Vagina (tissue), 2 donors: ENCODE results near the gene INO80D.

Experiments used
- POLR2A ChIP-seq, 2 donors: fragments of 450-650 bp; IDR thresholded peaks; one replicate each; pipeline ENCODE4 v1.6.1; 2017; ENCODE audit warnings: antibody characterized with exemption in 2 of 2, mild to moderate bottlenecking in 2 of 2, moderate library complexity in 2 of 2
- TF ChIP-seq, protein P1 (sequence below), 3 experiments: fragments of 450-650 bp in 2 of 3; fragments of 200-600 bp in 1 of 3; sonication (generic) in 1 of 3; IDR thresholded peaks; one replicate each; pipeline ENCODE4 v1.5.1; 2017 to 2019; ENCODE audit warnings: antibody characterized with exemption in 3 of 3, mild to moderate bottlenecking in 2 of 3, moderate library complexity in 2 of 3

- TF ChIP-seq, protein P1, sequence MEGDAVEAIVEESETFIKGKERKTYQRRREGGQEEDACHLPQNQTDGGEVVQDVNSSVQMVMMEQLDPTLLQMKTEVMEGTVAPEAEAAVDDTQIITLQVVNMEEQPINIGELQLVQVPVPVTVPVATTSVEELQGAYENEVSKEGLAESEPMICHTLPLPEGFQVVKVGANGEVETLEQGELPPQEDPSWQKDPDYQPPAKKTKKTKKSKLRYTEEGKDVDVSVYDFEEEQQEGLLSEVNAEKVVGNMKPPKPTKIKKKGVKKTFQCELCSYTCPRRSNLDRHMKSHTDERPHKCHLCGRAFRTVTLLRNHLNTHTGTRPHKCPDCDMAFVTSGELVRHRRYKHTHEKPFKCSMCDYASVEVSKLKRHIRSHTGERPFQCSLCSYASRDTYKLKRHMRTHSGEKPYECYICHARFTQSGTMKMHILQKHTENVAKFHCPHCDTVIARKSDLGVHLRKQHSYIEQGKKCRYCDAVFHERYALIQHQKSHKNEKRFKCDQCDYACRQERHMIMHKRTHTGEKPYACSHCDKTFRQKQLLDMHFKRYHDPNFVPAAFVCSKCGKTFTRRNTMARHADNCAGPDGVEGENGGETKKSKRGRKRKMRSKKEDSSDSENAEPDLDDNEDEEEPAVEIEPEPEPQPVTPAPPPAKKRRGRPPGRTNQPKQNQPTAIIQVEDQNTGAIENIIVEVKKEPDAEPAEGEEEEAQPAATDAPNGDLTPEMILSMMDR (IDR thresholded peaks at IDR 0.05): no peak
- TF ChIP-seq POLR2A (IDR thresholded peaks at IDR 0.05): no peak
These were observed 103.1 kb downstream of the INO80D start for GRCh38 chr2:205982776-205983327.
